Thyroid gland (tissue), 4 donors: ENCODE measurements around the gene ORM2. TPM values are rescaled to one million over a fixed set of nuclear protein-coding genes. Genes with fewer than 3 reads are reported as not detected.
A peak's percentile ranks its signal among the peaks of the same experiment; 100 is the strongest.
"Not testable (repeated sequence)": the region's sequence is repeated elsewhere in the genome, so short reads cannot be mapped to it uniquely, and the experiment has no call there.

ENCODE experiments used
- DNase-seq, 2 donors: peaks; one replicate each; pipeline ENCODE4 v3.0.0-alpha.2; 2019
- H3K27ac ChIP-seq, 3 donors: fragments of 200-600 bp; sonication (generic); 1 replicate in 2 of 3; 2 replicates in 1 of 3; pipeline ENCODE4 v1.5.1; 2016 to 2019; ENCODE audit warnings: mild to moderate bottlenecking in 1 of 3, moderate library complexity in 1 of 3
- H3K27me3 ChIP-seq: fragments of 200-600 bp; sonication (generic); one replicate; pipeline ENCODE4 v1.5.1; 2019
- H3K36me3 ChIP-seq, 2 donors: fragments of 200-600 bp; sonication (generic); one replicate each; pipeline ENCODE4 v1.5.1; 2016 to 2019
- H3K4me1 ChIP-seq, 2 donors: fragments of 200-600 bp; sonication (generic); one replicate each; pipeline ENCODE4 v1.5.1; 2017 to 2019
- H3K4me3 ChIP-seq, 3 donors: fragments of 200-600 bp; sonication (generic); replicated peaks in 1 of 3; 1 replicate in 2 of 3; 2 replicates in 1 of 3; pipeline ENCODE4 v1.5.1; 2016; ENCODE audit warnings: mild to moderate bottlenecking in 1 of 3
- H3K9me3 ChIP-seq: fragments of 200-600 bp; sonication (generic); one replicate; pipeline ENCODE4 v1.5.1; 2017
- CTCF ChIP-seq, 6 experiments: fragments of 200-600 bp in 3 of 6; fragments of 450-650 bp in 3 of 6; sonication (generic) in 3 of 6; IDR thresholded peaks; one replicate each; pipeline ENCODE4 v1.5.1; 2016 to 2019; ENCODE audit warnings: antibody characterized with exemption in 6 of 6, mild to moderate bottlenecking in 2 of 6, inconsistent platforms in 1 of 6, moderate library complexity in 1 of 6
- POLR2A ChIP-seq, 2 donors: fragments of 450-650 bp; IDR thresholded peaks; one replicate each; pipeline ENCODE4 v1.6.1; 2017; ENCODE audit warnings: antibody characterized with exemption in 2 of 2, mild to moderate bottlenecking in 2 of 2, moderate library complexity in 1 of 2
- WGBS, 2 donors: methylation state at CpG; one replicate each; pipeline ENCODE4 v1.1.5; 2017; 5-methylcytosine and 5-hydroxymethylcytosine counted together
- intact Hi-C: fragments of 100-400 bp; cut with DNase I; formaldehyde crosslinking; loops from one replicate; pipeline ENCODE4 v1.15.1; 2023
- total RNA-seq, 4 donors: library from RNA; depleted of rRNA; stranded (reverse); fragments of >200 nt; gene quantifications; one replicate each; pipeline ENCODE4 v1.2.3, GENCODE V29; 2016

The ORM2 gene
- total RNA-seq, 4 donors from 2014 or later, result not detected

- Histone ChIP-seq H3K27me3 (no peaks in the 10 kb centered on the region), H3K27ac (no peak overlapping the region), H3K36me3 (no peaks in the 10 kb centered on the region), H3K4me1 (peaks cover 10 to 16% of the 10 kb centered on the region in 2 donors), H3K4me3 (no peak overlapping the region), H3K9me3 (no peaks in the 10 kb centered on the region)
- DNase-seq, result peak; percentile 82 to 86
- intact Hi-C loops, result no loop called here
- WGBS, 2 donors, result 28 to 45% methylated on average over 10 of the region's 10 CpGs
- TF ChIP-seq CTCF (IDR thresholded peaks at IDR 0.05), result no peak
- TF ChIP-seq POLR2A (IDR thresholded peaks at IDR 0.05), result no peak
These were observed 13.0 kb upstream of the ORM2 start for GRCh38 chr9:114316605-114317230.

GRCh38 chr9:114317665-114318357 is 11.9 kb upstream of the ORM2 start:
- 64 to 78% methylated on average over 8 of the region's 8 CpGs for WGBS, 2 donors
- Histone ChIP-seq H3K4me3 (no peak overlapping the region), H3K27ac (no peak overlapping the region), H3K36me3 (no peaks in the 10 kb centered on the region), H3K27me3 (no peaks in the 10 kb centered on the region), H3K9me3 (no peaks in the 10 kb centered on the region), H3K4me1 (peaks cover 10 to 16% of the 10 kb centered on the region in 2 donors)
- no peak for DNase-seq
- intact Hi-C loops, result no loop called here
- TF ChIP-seq CTCF (IDR thresholded peaks at IDR 0.05) (no peak), POLR2A (IDR thresholded peaks at IDR 0.05) (no peak)

- no peak overlapping the region for H3K4me3 ChIP-seq
- no peak for DNase-seq
- WGBS, 2 donors, result 91 to 93% methylated on average over 8 of the region's 8 CpGs
- H3K36me3 ChIP-seq, result no peaks in the 10 kb centered on the region
- H3K27me3 ChIP-seq, result no peaks in the 10 kb centered on the region
- TF ChIP-seq CTCF (IDR thresholded peaks at IDR 0.05) (no peak), POLR2A (IDR thresholded peaks at IDR 0.05) (no peak)
- H3K9me3 ChIP-seq, result no peaks in the 10 kb centered on the region
- no peak overlapping the region for H3K27ac ChIP-seq
- peaks cover 10 to 16% of the 10 kb centered on the region in 2 donors for H3K4me1 ChIP-seq
- intact Hi-C loops, result no loop called here
These were observed 11.3 kb upstream of the ORM2 start for GRCh38 chr9:114318416-114318815.

- no peak for TF ChIP-seq CTCF (IDR thresholded peaks at IDR 0.05)
- TF ChIP-seq POLR2A (IDR thresholded peaks at IDR 0.05), result no peak
- no peaks in the 10 kb centered on the region for H3K9me3 ChIP-seq
- 52 to 60% methylated on average over 3 of the region's 3 CpGs for WGBS, 2 donors
- intact Hi-C loops, result no loop called here
- DNase-seq, result peak; percentile 20 to 22
- H3K36me3 ChIP-seq, result no peaks in the 10 kb centered on the region
- no peak overlapping the region for H3K4me3 ChIP-seq
- no peaks in the 10 kb centered on the region for H3K27me3 ChIP-seq
- no peak overlapping the region for H3K27ac ChIP-seq
- peaks cover 10 to 16% of the 10 kb centered on the region in 2 donors for H3K4me1 ChIP-seq
These were observed 10.5 kb upstream of the ORM2 start for GRCh38 chr9:114319147-114319546.

- H3K4me3 ChIP-seq, intact Hi-C loops, H3K9me3 ChIP-seq, H3K27me3 ChIP-seq, H3K27ac ChIP-seq, H3K36me3 ChIP-seq, DNase-seq: not testable (repeated sequence)
- WGBS, 2 donors, result 86 to 97% methylated on average over 7 of the region's 7 CpGs
- peaks cover 10 to 16% of the 10 kb centered on the region in 2 donors for H3K4me1 ChIP-seq
These were observed 9.0 kb upstream of the ORM2 start for GRCh38 chr9:114320710-114321109.
